Caki2 (cell line): Measurements from ENCODE around the gene QKI. TPM values are rescaled to one million over a fixed set of nuclear protein-coding genes. Genes with fewer than 3 reads are reported as not detected.
"Not testable (repeated sequence)": the region's sequence is repeated elsewhere in the genome, so short reads cannot be mapped to it uniquely, and the experiment has no call there.

Source experiments
- DNase-seq: peaks from one replicate; pipeline ENCODE4 v3.0.0-alpha.2; 2015; ENCODE audit warnings: low read depth
- in situ Hi-C: cut with HindIII; loops from 2 replicates; pipeline ENCODE4 v1.10.0; 2016; ENCODE audit warnings: low sequenced_read_pairs, low pct_unique_long_range_greater_than_20kb, mixed read lengths
- total RNA-seq: library from RNA; depleted of rRNA; stranded (reverse); fragments of >200 nt; shearing (Covaris generic); gene quantifications from 2 replicates; pipeline ENCODE4 v1.2.3, GENCODE V29; 2014; ENCODE audit warnings: low replicate concordance; rRNA removed

The QKI gene
- 65.6 and 76.1 TPM in 2 replicates for total RNA-seq

DNA sequence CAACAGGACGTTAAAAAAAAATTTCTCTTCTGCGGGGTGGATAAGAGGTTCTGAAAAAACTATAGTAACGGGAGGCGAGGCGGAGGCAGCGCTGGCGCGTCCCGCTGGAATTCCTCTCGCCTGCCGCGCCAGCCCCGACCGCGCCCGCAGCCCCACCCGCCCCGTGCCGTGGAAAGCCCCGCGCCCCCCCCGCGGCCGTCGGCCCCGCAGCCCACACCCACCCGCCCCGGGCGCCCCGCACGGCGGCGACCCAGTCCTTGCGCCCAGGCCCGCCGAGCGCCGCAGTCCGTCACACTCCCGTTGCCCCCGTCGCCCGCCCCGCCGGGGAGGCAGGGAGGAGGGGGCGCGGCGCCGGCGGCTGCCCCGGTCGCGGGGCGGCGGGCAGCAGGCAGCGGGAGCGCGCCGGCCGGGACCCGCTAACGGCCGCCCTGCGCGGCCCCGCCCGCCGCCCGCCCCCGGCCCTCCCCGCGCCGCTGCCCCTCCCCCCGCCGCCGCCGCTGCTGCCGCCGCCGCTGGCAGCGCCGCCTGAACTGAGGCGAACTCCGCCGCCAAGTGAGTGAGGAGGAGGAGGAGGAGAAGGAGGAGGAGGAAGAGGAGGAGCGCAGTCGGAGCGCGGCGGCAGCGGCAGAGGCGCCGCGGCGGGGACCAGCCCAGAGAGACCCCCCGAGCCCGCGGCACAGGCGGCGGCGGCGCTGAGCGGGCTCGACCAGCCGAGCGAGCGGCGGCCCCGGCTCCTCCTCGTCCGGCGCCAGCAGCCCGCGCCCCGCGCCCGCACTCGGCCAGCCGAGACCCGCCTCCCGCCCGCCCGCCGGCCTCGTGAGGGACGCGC is at the start of gene QKI:
Gene QKI (plus strand): TSS at position 602 of the 829 bp plus-strand sequence. CDS start 476 bp downstream, outside the sequence.
- in situ Hi-C loops, result no loop called here

DNA sequence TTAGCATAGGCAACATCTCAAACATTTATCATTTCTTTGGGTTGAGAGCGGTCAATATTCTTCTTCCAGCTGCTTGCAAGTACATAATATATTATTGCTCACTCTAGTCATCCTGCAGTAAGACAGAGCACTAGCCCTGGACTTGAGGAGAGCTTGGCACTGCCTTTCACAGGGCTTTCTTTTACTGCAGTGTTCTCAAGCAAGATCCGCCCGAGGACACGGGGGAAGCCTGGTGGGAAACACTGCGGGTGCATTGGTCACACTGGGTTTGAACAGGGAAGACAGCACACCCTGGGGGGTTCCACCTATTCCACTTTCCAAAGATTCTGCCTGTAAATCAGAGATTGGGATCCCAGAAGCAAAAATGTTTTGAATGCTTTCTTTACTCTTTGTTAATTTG is 48.2 kb upstream of the QKI start:
- in situ Hi-C loops, result no loop called here
- DNase-seq, result no peak

More for the DNA sequence above, at the start of gene QKI:
- peak; percentile 68 for DNase-seq

DNA sequence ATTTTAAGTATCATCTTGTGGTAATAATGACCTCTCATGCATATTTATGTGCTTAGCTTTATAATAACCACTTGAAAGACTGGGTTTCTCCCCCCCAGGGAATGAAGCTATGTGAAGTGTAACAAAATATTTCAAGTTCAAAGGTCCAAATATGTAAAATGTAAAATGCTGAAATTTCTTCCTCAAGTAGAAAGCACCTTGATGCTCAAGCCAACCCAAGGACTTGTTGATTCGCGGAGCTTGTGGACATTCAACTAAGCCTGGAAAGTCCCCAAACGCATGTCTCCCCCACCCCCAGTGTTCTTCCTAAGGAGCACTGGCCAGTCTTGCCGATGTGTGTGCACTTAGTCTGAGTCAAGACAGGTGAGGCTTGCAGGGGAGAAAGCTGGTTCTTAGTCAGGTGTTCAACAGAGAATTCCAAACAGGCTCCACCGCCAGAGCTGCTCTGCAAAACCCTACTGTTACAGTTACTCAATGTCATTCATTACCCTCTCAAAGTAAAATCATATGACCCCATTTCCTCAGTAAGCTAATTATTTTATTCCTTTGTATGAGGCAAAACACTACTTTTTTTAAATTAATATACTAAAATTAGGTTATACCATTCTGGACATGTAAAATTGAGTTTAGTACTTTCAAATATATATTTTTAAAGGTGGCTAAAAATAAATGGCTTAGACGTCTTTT is 46.9 kb upstream of the QKI start:
- in situ Hi-C loops, result no loop called here

DNA sequence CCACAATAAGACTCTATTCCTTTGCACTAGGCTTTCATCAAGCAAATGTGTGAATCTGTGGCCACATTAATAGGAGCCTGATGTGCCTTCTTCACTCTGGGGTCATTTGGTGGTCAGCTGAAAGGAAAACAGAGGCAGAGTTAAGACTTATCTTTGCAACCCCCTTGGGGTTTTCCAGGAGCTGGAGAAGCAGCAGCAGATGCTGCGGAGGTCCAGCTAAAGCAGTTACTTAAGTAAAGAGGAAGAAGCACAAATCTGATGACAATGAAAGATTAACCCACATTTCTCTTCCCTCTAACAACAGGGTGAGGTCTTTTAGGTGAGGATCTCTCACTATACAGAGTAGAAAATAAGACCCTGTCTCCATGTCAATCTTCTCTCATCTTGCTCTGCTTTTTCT is 45.4 kb upstream of the QKI start:
- in situ Hi-C loops, result no loop called here
- no peak for DNase-seq

More for the DNA sequence above, 46.9 kb upstream of the QKI start:
- DNase-seq, result no peak

DNA sequence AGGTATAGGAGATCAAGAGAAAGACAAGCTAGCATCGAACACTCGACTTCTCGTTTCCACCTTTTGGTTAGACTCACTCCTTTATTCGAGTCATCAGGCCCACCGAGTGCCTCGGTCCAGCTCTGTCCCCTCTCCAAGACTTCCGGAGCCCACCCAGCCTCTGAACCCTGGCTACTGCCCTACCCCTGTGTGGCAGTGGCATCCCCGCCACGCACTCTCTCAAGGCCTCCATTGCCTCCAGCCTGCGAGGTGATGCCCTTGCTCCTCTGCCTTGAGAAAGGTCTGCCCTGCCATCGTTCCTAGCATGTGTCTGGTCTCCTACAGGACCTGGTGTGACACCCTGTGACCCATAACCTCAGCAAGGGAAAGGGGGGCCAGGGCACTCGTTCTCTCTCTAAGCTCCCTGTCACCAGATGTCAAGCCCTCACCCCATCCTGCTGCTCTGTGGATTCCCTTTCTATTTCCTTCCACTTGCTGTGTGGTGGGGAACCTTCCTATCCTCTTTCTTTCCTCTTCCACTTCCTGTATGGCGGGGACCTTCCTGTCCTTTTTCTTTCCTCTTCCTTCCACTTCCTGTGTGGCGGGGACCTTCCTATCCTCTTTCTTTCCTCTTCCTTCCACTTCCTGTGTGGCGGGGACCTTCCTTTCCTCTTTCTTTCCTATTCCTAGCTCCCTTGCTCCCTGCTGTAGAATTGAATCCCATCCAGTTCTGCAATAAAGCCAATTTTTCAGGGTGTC is 44.7 kb upstream of the QKI start:
- no peak for DNase-seq
- in situ Hi-C loops, result no loop called here

DNA sequence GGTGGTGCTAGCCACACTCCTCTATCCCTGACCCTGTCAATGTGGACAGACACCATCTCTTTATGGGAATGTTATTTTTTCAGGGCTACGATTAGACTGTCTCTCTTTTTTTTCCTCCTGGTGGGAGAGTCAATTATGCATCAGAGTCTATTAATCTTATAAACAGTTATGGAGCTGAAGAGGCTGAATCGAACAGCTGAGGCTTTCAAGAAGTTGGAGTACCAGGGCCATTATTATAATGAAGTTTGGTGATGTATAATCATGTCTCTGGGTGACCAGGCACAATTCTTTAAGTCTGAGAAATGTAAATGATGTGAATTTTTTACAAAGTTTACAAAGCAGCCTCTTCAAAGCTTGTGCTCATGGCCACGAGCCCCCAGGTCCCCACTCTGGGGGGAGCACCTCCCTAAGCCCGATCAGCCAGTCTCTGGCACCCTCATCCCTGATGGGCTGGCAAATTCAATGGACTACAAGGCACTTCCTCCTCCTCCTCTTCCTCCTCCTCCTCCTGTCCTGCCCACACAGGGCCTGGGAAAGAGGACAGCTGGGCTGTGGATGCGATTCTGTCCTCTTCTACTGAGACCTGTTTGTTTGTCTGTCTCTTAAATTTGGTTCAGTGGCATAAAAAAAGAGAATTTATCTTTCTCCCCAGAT is 43.9 kb upstream of the QKI start:
- no peak for DNase-seq
- in situ Hi-C loops, result no loop called here

DNA sequence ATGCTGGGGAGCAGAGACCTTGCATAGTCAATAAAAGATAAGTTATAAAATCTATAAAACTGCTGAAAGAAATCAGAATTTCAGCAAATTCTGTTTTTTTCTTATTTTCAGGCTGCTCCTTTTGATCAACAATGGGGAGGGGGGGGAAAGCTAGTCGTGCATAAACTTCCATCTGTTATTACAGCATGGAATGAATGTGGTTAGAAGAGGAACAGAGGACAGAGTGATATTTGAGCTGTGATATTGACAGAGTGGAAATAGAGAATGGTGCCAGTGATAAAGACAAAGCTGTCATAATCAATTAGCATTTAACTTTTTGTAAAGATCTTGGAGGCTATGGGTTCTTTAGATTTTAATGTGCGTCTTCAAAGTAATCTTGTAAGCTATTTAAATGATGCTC is 43.4 kb upstream of the QKI start:
- in situ Hi-C loops, result no loop called here
- DNase-seq, result no peak

DNA sequence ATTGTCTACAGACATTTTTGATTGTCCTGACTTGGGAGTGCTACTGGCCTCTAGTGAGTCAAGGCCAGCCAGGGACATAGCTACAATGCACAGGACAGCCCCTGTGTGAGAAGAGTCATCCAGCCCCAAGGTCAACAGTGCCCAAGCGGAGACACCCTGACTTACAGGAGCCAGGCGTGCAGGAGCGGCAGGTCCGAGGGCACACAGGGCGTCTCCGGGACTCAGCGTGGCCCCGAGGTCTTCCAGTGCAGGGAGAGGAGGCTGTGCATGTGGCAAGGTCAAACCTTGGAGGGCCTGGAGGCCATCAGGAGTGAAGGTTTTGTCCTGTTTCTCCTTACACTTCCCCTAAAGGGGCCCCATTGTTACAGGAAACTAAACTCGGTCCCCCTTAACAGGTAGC is 41.3 kb upstream of the QKI start:
- DNase-seq, result no peak
- in situ Hi-C loops, result no loop called here

DNA sequence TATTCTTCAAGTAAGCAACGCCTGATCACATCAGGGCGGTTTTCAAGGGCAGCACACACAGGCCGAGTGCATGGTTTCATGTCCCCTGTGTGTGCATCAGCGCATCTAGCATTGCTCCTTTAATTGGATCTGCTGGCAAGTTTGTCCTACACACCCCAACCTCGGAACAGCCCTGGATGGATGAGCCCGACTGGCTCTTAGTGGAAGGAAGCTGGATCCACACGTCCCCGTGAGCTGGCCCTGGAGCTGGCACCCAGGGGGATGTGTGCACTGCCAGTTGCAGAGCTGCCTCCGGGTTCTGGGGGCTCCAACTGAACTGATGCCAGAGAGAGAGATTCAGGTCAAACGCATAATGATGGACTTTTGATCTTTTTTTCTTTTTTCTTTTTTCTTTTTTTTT is 39.2 kb upstream of the QKI start:
- no peak for DNase-seq
- in situ Hi-C loops, result no loop called here

DNA sequence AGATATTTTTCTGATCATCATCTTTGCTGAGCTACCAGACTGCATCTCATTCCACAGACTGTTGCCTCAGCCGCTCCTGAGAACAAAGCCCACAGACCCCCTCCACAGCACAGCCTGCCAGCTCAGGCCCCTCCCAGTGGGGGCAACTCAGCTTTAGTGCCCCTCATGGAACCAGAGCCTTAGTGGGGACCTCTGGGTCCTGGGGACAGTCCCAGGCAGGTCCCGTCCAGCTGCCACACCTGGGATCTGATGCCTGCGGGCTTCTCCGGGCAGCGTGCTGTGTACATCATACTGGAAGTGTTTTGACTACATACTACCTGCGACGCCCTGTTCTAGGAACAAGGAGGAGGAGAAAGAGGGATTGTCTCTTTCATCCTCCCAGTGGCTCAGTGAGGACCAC is 38.3 kb upstream of the QKI start:
- in situ Hi-C loops, result no loop called here
- DNase-seq, result no peak

DNA sequence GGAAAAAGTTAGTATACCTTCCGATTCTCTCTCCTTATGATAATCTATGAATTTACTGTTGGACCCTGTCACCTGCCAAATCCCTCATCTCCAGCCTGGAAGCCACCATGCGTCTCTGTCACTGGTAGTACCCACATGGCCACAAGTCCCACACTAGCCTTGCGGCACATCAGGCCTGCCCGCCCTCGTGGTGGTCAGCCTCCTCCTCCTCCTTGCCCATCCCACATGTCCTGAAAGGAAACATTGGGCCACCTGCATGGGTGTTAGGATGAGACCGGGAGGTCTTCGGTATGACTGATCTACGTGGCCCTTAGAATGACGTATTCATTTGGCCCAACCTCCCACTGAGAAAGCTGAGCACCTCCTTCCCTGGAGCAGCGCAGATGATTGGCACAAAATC is 37.0 kb upstream of the QKI start:
- in situ Hi-C loops, result no loop called here
- no peak for DNase-seq

DNA sequence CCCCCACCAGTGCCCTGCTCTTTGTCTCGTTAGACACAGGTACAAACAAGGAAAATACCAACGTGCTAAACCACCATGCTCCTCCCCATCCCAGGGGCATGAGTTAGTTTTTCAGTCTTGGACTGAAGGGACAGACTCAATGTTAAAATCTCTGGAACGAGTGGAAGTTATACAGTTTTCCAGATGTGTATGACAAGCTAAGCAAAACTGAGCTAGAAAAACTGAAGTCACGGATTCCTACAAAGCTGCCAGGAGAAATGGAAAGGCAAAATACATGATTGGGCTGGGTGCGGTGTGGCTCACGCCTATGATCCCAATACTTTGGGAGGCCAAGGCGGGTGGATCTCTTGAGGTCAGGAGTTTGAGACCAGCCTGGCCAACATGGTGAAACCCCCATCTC is 34.3 kb upstream of the QKI start:
- in situ Hi-C loops, result no loop called here
- DNase-seq, result no peak

DNA sequence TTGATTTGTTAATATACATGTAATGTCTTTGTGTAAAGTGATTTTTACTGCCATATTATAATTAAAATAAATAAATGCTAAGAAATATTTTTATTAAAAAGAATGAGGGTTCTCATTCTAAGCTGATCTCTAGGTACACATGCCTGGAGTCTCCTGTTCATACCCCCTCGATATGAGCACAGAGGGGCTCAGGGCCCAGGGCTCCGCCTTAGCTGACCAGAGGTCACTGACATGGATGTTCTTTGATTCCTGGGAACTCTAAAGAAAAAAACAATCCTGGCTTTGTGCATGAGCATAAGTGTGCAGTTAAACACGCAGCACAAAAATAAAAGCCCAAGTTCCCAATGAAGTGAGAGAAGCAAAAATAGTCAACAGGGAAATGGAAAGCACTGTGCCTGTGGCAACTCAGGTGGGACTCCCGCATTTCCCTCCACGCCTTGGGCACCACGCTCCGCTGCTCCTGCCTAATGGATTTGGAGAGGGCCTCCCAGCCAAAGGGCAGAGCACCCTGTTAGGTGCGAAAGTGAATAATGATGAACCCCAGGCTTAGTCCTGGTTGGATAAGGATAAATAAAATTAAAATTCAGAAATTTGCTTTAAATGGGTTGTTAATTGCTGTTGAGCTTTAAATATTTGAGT is 33.3 kb upstream of the QKI start:
- in situ Hi-C loops, result no loop called here
- DNase-seq, result no peak

DNA sequence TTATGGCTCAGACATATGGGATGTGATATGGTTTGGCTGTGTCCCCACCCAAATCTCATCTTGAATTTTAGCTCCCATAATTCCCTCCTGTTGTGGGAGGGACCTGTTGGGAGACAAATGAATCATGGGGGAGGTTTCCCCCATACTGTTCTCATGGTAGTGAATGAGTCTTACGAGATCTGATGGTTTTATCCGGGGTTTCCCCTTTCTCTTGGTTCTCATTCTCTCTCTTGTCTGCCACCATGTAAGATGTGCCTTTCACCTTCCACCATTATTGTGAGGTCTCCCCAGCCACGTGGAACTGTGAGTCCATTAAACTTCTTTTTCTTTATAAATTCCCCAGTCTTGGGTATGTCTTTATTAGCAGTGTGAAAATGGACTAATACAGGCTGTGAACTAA is 31.1 kb upstream of the QKI start:
- in situ Hi-C loops, DNase-seq: not testable (repeated sequence)

DNA sequence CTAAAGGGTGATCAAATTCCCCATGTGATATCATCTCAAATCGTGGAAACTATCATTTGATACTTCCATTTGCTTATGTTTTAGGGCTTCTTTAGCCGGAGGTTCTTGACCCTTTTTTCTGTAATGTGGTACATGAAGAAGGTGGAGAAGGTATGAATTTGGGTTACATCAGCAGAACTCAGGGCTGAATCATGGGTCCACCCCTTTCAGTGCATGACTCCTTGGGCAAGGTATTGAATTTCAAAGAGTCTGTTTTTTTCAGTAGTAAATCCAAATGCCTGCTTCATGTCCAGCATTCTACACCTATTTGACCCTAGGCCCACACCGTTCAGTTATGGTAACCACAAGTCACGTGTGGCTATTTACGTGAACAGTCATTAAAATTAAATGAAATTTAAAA is 30.6 kb upstream of the QKI start:
- in situ Hi-C loops, result no loop called here

DNA sequence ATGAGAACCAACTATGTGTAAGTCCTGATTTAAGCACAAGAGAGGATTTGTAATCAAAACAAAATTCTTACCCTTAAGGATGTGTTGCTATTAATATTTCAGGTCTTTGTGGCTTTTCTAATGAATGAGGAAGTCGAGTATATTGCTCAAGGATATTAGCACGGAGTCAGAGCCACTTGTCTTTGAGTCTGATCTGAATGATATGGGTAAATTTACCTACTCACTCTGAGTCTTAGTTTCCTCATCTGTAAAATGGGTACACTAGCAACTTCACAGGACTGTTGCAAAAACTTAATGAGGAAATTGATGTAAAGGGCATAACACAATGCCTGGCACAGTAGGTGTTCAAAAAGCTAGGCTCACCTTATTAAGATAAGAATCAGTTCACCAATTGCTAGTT is 30.0 kb upstream of the QKI start:
- in situ Hi-C loops, result no loop called here
- no peak for DNase-seq

More for the DNA sequence above, 30.6 kb upstream of the QKI start:
- DNase-seq, result no peak

DNA sequence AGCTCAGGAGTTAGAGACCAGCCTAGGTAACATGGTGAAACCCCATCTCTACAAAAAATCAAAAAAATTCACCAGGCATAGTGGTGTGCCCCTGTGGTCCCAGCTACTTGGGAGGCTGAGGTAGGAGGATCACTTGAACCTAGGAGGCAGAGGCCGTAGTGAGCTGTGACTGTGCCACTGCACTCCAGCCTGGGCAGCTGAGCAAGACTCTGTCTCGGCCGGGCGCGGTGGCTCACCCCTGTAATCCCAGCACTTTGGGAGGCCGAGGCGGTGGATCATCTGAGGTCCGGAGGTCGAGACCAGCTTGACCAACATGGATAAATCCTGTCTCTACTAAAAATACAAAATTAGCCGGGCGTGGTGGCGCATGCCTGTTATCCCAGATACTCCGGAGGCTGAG is 29.0 kb upstream of the QKI start:
- in situ Hi-C loops, DNase-seq: not testable (repeated sequence)

DNA sequence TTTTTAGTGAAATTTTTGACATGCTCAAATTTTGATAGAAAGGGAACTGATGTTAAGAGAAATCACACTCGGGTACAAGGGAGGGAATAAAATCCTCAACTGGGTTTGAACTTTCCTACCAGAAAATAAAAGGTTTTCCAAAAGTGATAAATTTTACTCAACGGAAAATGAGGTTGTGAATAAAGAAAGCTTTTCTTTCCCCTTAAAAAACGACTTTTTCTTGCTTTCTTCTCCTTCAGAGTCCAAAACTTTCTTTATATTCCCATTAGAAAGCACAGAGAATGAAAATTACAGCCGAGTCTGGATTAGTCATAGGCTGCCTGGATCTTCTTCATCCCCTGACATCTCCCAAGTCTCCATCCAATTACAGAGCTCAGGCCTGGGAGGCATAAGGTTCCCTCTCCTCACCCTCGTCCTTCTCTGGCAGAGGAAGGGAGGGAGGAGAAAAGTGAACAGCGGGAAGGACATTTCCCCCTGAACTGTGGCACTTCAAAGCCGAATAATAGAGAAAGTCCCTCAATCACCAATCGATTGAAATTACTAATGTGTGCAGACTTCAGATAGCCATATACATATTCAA is 28.1 kb upstream of the QKI start:
- in situ Hi-C loops, result no loop called here
- no peak for DNase-seq
